Duodenal mucosa (tissue), 2 donors: ENCODE results near the gene KIAA0408.

ENCODE experiments used
- H3K27ac ChIP-seq: one replicate; pipeline ENCODE4 v1.7.0; 2013; ENCODE audit warnings: low read depth, low read length
- H3K27me3 ChIP-seq, 2 donors: one replicate each; pipeline ENCODE4 v1.7.0; 2013; ENCODE audit warnings: low read length in 2 of 2, control low read depth in 1 of 2; ENCODE audit not compliant: insufficient read depth in 2 of 2, control insufficient read depth in 1 of 2
- H3K36me3 ChIP-seq, 2 donors: one replicate each; pipeline ENCODE4 v1.7.0; 2013; ENCODE audit warnings: low read length in 2 of 2, control low read depth in 1 of 2; ENCODE audit not compliant: insufficient read depth in 2 of 2, control insufficient read depth in 1 of 2
- H3K4me1 ChIP-seq, 2 donors: one replicate each; pipeline ENCODE4 v1.7.0; 2013; ENCODE audit warnings: low read length in 2 of 2, control low read depth in 1 of 2; ENCODE audit not compliant: insufficient read depth in 2 of 2, control insufficient read depth in 1 of 2
- H3K4me3 ChIP-seq, 2 donors: one replicate each; pipeline ENCODE4 v1.7.0; 2013; ENCODE audit warnings: low read length in 2 of 2, low read depth in 1 of 2
- H3K9ac ChIP-seq, 2 donors: one replicate each; pipeline ENCODE4 v1.7.0; 2013; ENCODE audit warnings: low read length in 2 of 2, low read depth in 1 of 2
- H3K9me3 ChIP-seq, 2 donors: one replicate each; pipeline ENCODE4 v1.7.0; 2013; ENCODE audit warnings: low read length in 2 of 2, control low read depth in 1 of 2; ENCODE audit not compliant: control insufficient read depth in 1 of 2

KIAA0408 gene

GRCh38 chr6:127482325-127482724 lies 23.1 kb upstream of the KIAA0408 start:
- H3K27me3 ChIP-seq: no peaks in the 10 kb centered on the region
- H3K4me3 ChIP-seq: no peak overlapping the region
- H3K9me3 ChIP-seq: no peaks in the 10 kb centered on the region
- no peak overlapping the region for H3K27ac ChIP-seq
- H3K9ac ChIP-seq: no peak overlapping the region
- peaks cover 0 to 19% of the 10 kb centered on the region in 2 donors for H3K4me1 ChIP-seq
- H3K36me3 ChIP-seq: no peaks in the 10 kb centered on the region

GRCh38 chr6:127481628-127482027 lies 22.4 kb upstream of the KIAA0408 start:
- H3K9ac ChIP-seq: no peak overlapping the region
- no peak overlapping the region for H3K4me3 ChIP-seq
- H3K4me1 ChIP-seq: peaks cover 0 to 19% of the 10 kb centered on the region in 2 donors
- no peaks in the 10 kb centered on the region for H3K27me3 ChIP-seq
- no peaks in the 10 kb centered on the region for H3K36me3 ChIP-seq
- no peak overlapping the region for H3K27ac ChIP-seq
- no peaks in the 10 kb centered on the region for H3K9me3 ChIP-seq

- no peaks in the 10 kb centered on the region for H3K36me3 ChIP-seq
- H3K4me1 ChIP-seq: peaks cover 0 to 19% of the 10 kb centered on the region in 2 donors
- H3K9ac ChIP-seq: no peak overlapping the region
- H3K27me3 ChIP-seq: no peaks in the 10 kb centered on the region
- H3K4me3 ChIP-seq: no peak overlapping the region
- H3K9me3 ChIP-seq: no peaks in the 10 kb centered on the region
- no peak overlapping the region for H3K27ac ChIP-seq
These were observed 21.9 kb upstream of the KIAA0408 start for GRCh38 chr6:127481111-127481510.

GRCh38 chr6:127477658-127478057 lies 18.5 kb upstream of the KIAA0408 start:
- no peak overlapping the region for H3K4me3 ChIP-seq
- H3K9ac ChIP-seq: no peak overlapping the region
- H3K27ac ChIP-seq: no peak overlapping the region
- no peaks in the 10 kb centered on the region for H3K36me3 ChIP-seq
- peaks cover 0 to 3% of the 10 kb centered on the region in 2 donors for H3K27me3 ChIP-seq
- peaks cover 0 to 4% of the 10 kb centered on the region in 2 donors for H3K4me1 ChIP-seq
- no peaks in the 10 kb centered on the region for H3K9me3 ChIP-seq

GRCh38 chr6:127475823-127476176 lies 16.6 kb upstream of the KIAA0408 start:
- Histone ChIP-seq H3K9ac (no peak overlapping the region), H3K4me3 (no peak overlapping the region), H3K4me1 (no peaks in the 10 kb centered on the region), H3K36me3 (no peaks in the 10 kb centered on the region), H3K27me3 (peaks cover 0 to 3% of the 10 kb centered on the region in 2 donors), H3K27ac (no peak overlapping the region), H3K9me3 (no peaks in the 10 kb centered on the region)

GRCh38 chr6:127475135-127475822 lies 16.1 kb upstream of the KIAA0408 start:
- Histone ChIP-seq H3K4me3 (no peak overlapping the region), H3K36me3 (no peaks in the 10 kb centered on the region), H3K27me3 (peaks cover 0 to 3% of the 10 kb centered on the region in 2 donors), H3K27ac (no peak overlapping the region), H3K4me1 (no peaks in the 10 kb centered on the region), H3K9me3 (no peaks in the 10 kb centered on the region), H3K9ac (no peak overlapping the region)

- Histone ChIP-seq H3K27ac (no peak overlapping the region), H3K9ac (no peak overlapping the region), H3K4me3 (no peak overlapping the region), H3K36me3 (no peaks in the 10 kb centered on the region), H3K4me1 (no peaks in the 10 kb centered on the region), H3K27me3 (peaks cover 0 to 3% of the 10 kb centered on the region in 2 donors), H3K9me3 (no peaks in the 10 kb centered on the region)
These were observed 12.4 kb upstream of the KIAA0408 start for GRCh38 chr6:127471379-127472255.

- no peaks in the 10 kb centered on the region for H3K9me3 ChIP-seq
- H3K36me3 ChIP-seq: no peaks in the 10 kb centered on the region
- H3K4me3 ChIP-seq: no peak overlapping the region
- H3K27me3 ChIP-seq: peaks cover 0 to 3% of the 10 kb centered on the region in 2 donors
- H3K4me1 ChIP-seq: no peaks in the 10 kb centered on the region
- no peak overlapping the region for H3K9ac ChIP-seq
- H3K27ac ChIP-seq: no peak overlapping the region
These were observed 9.7 kb upstream of the KIAA0408 start for GRCh38 chr6:127468936-127469335.

GRCh38 chr6:127466416-127466815 lies 7.2 kb upstream of the KIAA0408 start:
- Histone ChIP-seq H3K27ac (no peak overlapping the region), H3K9ac (no peak overlapping the region), H3K36me3 (no peaks in the 10 kb centered on the region), H3K9me3 (no peaks in the 10 kb centered on the region), H3K4me1 (no peaks in the 10 kb centered on the region), H3K27me3 (no peaks in the 10 kb centered on the region), H3K4me3 (no peak overlapping the region)

- H3K27ac ChIP-seq: no peak overlapping the region
These were observed 5.8 kb upstream of the KIAA0408 start for GRCh38 chr6:127464881-127465459.

More at GRCh38 chr6:127464881-127465459, 5.8 kb upstream of the KIAA0408 start:
- Histone ChIP-seq H3K36me3 (no peaks in the 10 kb centered on the region), H3K9ac (no peak overlapping the region), H3K4me1 (no peaks in the 10 kb centered on the region), H3K4me3 (no peak overlapping the region), H3K9me3 (no peaks in the 10 kb centered on the region), H3K27me3 (no peaks in the 10 kb centered on the region)
